Smooth muscle cell (in vitro differentiated cells): ENCODE data around the gene PODN. TPM values are rescaled to one million over a fixed set of nuclear protein-coding genes. Genes with fewer than 3 reads are reported as not detected.

ENCODE experiments used
- DNase-seq: peaks from one replicate; lab custom pipeline; 2025; ENCODE audit not compliant: unreplicated experiment; lab: John Stamatoyannopoulos, UW
- H2AFZ ChIP-seq: fragments of 200-600 bp; sonication (generic); 2 replicates; pipeline ENCODE4 v1.6.0; 2016; ENCODE audit warnings: antibody characterized with exemption, low read depth, mild to moderate bottlenecking
- H3F3A ChIP-seq: fragments of 200-600 bp; sonication (generic); 2 replicates; pipeline ENCODE4 v1.6.0; 2017; ENCODE audit warnings: antibody characterized with exemption, low read depth
- H3K27ac ChIP-seq: fragments of 200-600 bp; sonication (generic); 2 replicates; pipeline ENCODE4 v1.5.1; 2016; ENCODE audit warnings: low read depth, mild to moderate bottlenecking
- H3K27me3 ChIP-seq: fragments of 200-600 bp; sonication (generic); 2 replicates; pipeline ENCODE4 v1.6.1; 2016; ENCODE audit warnings: low read depth, mild to moderate bottlenecking
- H3K36me3 ChIP-seq: fragments of 200-600 bp; sonication (generic); 2 replicates; pipeline ENCODE4 v1.5.1; 2016; ENCODE audit warnings: low read depth
- H3K4me1 ChIP-seq: fragments of 200-600 bp; sonication (generic); 2 replicates; pipeline ENCODE4 v1.5.1; 2016; ENCODE audit warnings: low read depth
- H3K4me2 ChIP-seq: fragments of 200-600 bp; sonication (generic); 2 replicates; pipeline ENCODE4 v1.6.0; 2016; ENCODE audit warnings: mild to moderate bottlenecking
- H3K4me3 ChIP-seq: fragments of 200-600 bp; sonication (generic); 2 replicates; pipeline ENCODE4 v1.5.1; 2016; ENCODE audit warnings: mild to moderate bottlenecking
- H3K79me2 ChIP-seq: fragments of 200-600 bp; sonication (generic); 2 replicates; pipeline ENCODE4 v1.6.0; 2016; ENCODE audit warnings: low read depth, mild to moderate bottlenecking
- H3K9ac ChIP-seq: fragments of 200-600 bp; sonication (generic); 2 replicates; pipeline ENCODE4 v1.6.0; 2016; ENCODE audit warnings: low read depth
- H3K9me3 ChIP-seq: fragments of 200-600 bp; sonication (generic); replicated peaks from 2 replicates; pipeline ENCODE4 v1.5.1; 2016; ENCODE audit warnings: low read depth
- H4K20me1 ChIP-seq: fragments of 200-600 bp; sonication (generic); 2 replicates; pipeline ENCODE4 v1.6.0; 2016; ENCODE audit warnings: low read depth
- CTCF ChIP-seq: fragments of 200-600 bp; sonication (generic); IDR thresholded peaks from 2 replicates; pipeline ENCODE4 v1.5.1; 2017; ENCODE audit warnings: borderline replicate concordance, mild to moderate bottlenecking, antibody characterized with exemption; ENCODE audit not compliant: insufficient read depth, poor library complexity, severe bottlenecking
- WGBS: methylation state at CpG from one replicate; pipeline ENCODE4 v1.1.7; 2016; ENCODE audit warnings: low lambda C conversion rate; 5-methylcytosine and 5-hydroxymethylcytosine counted together
- polyA plus RNA-seq: library from polyadenylated mRNA; unstranded; fragments of >200 nt; fragmentation: Nextera tagmentation; extraction: Ambion mirVana; gene quantifications from 2 replicates; pipeline ENCODE4 v1.2.1, GENCODE V29; 2016
- total RNA-seq: library from RNA; depleted of rRNA; stranded (reverse); fragments of >200 nt; gene quantifications from 2 replicates; pipeline ENCODE4 v1.2.3, GENCODE V29; 2014

Gene PODN
- total and polyA plus RNA-seq, 2 experiments from 2014 or later, result 0.27 to 0.45 TPM

GRCh38 chr1:53087332-53088285 lies 25.6 kb downstream of the PODN start:
- no peaks in the 10 kb centered on the region for H3K79me2 ChIP-seq
- no peak overlapping the region for H3K4me3 ChIP-seq
- H3K36me3 ChIP-seq, result no peaks in the 10 kb centered on the region
- H3K9ac ChIP-seq, result no peak overlapping the region
- DNase-seq, result no peak
- no peak overlapping the region for H3K4me2 ChIP-seq
- TF ChIP-seq CTCF, result no peak
- 73% methylated on average over 27 of the region's 27 CpGs for WGBS
- H3K27me3 ChIP-seq, result no peaks in the 10 kb centered on the region
- no peak overlapping the region for H3K27ac ChIP-seq
- H3F3A ChIP-seq, result no peaks in the 10 kb centered on the region
- no peaks in the 10 kb centered on the region for H3K4me1 ChIP-seq
- no peak overlapping the region for H2AFZ ChIP-seq
- H4K20me1 ChIP-seq, result no peaks in the 10 kb centered on the region
- no peaks in the 10 kb centered on the region for H3K9me3 ChIP-seq

- Histone ChIP-seq H4K20me1 (no peaks in the 10 kb centered on the region), H2AFZ (no peak overlapping the region), H3K9me3 (no peaks in the 10 kb centered on the region), H3K4me1 (no peaks in the 10 kb centered on the region), H3F3A (no peaks in the 10 kb centered on the region), H3K27ac (no peak overlapping the region), H3K9ac (no peak overlapping the region), H3K4me2 (no peak overlapping the region), H3K79me2 (no peaks in the 10 kb centered on the region), H3K4me3 (no peak overlapping the region), H3K36me3 (no peaks in the 10 kb centered on the region), H3K27me3 (no peaks in the 10 kb centered on the region)
- 95% methylated on average over 19 of the region's 19 CpGs for WGBS
- no peak for DNase-seq
- no peak for TF ChIP-seq CTCF
Measured at GRCh38 chr1:53088616-53089300, 26.7 kb downstream of the PODN start.

GRCh38 chr1:53089478-53090226 lies 27.6 kb downstream of the PODN start:
- Histone ChIP-seq H3K79me2 (no peaks in the 10 kb centered on the region), H3F3A (no peaks in the 10 kb centered on the region), H3K4me2 (no peak overlapping the region), H3K9me3 (no peaks in the 10 kb centered on the region), H3K4me3 (no peak overlapping the region), H3K9ac (no peak overlapping the region), H2AFZ (no peak overlapping the region), H3K36me3 (no peaks in the 10 kb centered on the region), H3K4me1 (no peaks in the 10 kb centered on the region), H3K27ac (no peak overlapping the region), H3K27me3 (no peaks in the 10 kb centered on the region), H4K20me1 (no peaks in the 10 kb centered on the region)
- no peak for TF ChIP-seq CTCF
- 88% methylated on average over 11 of the region's 11 CpGs for WGBS
- no peak for DNase-seq
